Activated CD8-positive, alpha-beta memory T cell treated with anti-CD3 and anti-CD28 coated beads for 4 hours (primary cell): Measurements from ENCODE around the gene PLXNB1.

ENCODE experiments used
- DNase-seq, 2 donors: peaks; one replicate each; pipeline ENCODE4 v3.0.0-alpha.2; 2020; ENCODE audit warnings: low read depth in 2 of 2

The PLXNB1 gene

DNA sequence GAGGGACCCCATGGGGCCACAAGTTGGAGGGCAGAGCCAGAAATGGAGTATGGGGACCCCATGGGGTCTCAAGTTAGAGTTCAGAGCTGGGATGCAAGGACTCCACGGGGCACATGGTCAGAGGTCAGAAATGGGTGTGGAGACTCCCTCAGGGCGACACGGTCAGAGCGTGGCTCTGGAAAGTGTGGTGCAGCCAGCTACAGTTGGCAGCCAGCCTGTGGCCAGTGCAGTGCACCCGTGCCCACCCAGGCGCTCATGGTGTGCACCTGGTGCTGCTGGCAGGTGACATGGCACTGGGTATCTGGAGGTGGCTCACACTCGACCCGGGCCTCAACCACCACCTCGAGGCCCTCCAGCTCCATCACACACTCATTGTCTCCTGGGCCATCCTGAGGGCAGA, 11.2 kb downstream of the PLXNB1 start:
- no peak for DNase-seq

DNA sequence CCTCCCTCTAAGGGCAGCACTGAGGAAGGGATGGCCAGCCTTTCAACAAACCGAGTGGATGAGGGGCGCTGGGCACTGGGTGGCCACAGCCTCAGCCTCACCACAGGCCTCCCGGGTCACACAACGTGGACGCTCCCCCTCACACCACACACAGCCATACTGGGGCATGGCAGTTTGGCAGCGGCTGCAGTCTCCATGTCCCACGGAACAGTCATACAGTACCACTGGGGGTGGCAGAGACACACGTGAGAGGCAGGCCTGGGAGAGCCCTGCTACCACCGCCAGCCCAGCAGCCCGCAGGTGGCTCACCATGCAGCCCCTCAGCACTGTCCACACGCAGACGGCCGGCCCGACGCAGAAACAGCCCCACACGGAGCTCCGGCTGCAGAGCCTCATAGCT, 11.7 kb downstream of the PLXNB1 start:
- no peak for DNase-seq

DNA sequence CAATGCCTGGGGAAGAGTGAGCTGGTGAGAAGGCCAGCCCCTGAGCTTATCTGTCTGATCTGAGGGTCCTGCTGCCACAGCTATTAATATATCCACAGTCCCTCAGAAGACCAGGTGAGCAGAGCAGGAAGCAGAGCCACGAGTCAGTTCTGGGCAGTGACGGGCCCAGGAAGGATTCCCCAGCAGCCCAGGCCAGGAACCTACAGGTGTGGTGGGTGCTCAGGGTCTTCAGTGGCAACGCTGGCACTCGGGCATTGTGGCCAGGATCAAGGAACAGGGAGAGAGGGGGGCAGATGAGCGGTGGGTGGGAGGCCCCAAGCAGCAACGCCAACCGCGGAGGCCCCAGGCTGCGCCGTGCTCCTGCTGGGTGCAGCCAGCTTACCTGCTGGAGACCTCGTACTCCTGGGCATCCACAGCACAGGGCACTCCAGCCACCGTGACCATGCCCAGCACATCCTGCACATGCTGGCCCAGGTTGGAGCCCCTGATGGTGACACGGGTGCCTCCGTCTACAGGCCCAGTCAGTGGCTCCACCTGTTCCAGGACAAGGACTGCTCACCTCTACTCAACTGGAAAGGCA, 12.3 kb downstream of the PLXNB1 start:
- no peak for DNase-seq

DNA sequence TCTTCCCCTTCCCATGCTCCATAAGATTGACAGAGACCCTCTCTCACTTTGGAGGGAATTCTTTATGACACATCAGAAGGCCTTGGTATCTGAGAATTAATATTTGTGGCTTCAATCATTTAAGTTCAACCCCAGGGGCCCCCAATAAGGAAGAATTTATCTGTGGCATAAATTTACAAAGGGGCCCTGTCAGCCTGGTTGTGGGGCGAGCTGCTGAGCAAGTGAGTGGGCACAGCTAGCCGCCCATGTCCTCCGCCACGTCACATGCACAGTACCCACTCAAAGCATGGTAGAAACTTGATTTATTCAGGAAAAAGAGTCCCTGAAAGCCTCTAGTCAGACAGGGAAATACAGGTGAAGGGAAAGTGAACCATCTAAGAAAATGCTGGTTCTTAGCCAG, 13.3 kb downstream of the PLXNB1 start:
- DNase-seq = no peak

DNA sequence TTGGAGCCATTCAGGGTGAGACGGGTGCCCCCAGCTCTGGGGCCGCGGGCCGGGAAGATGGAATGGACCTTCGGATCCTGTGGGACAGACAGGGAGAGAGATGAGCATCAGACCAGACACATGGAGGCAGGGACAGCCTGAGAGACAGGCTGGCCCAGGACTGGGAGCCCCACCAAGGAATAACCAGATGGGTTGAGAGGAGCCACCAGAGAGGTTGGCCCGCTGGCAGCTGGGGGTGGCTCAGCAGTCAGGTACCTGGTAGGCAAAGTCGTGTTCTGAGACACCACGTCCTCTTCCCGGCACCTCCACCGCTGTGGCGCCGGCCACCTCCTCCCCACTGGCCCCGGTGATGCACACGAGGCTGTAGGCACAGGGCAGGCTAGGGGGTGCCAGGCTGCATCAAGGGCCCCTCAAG, 13.8 kb downstream of the PLXNB1 start:
- no peak for DNase-seq

DNA sequence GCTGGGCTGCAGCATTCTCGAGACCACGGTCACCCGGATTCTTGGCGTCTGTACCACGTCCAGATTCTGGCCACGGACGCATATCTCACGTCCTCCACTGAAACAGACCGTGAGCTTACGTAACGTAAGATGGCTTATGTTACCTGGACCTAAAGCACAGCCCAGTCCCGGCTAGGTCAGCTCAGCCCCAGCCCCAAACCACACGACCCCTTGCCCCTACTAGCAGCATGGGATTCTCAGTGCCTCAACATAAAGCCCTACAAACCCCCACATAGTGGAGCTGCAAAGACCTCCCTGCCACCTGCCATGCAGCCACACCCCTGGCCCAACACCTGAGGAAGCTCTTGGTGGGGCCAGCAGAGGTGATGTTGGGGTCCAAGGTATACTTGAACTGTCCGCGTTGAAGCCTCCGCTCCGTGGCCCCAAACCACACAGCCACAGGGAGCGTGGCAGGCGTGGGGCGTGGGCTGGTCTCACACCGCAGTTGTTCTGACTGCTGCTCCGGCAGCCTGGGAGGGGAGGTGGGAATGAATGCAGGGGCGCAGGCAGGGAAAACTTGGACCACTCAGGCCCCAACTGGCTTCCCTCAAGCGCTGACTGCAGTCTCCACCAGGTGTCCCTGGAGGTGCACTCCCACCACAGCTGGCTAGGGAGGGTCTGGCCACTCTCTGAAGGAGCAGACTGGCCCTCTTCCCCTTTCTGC, 14.5 kb downstream of the PLXNB1 start:
- no peak for DNase-seq

DNA sequence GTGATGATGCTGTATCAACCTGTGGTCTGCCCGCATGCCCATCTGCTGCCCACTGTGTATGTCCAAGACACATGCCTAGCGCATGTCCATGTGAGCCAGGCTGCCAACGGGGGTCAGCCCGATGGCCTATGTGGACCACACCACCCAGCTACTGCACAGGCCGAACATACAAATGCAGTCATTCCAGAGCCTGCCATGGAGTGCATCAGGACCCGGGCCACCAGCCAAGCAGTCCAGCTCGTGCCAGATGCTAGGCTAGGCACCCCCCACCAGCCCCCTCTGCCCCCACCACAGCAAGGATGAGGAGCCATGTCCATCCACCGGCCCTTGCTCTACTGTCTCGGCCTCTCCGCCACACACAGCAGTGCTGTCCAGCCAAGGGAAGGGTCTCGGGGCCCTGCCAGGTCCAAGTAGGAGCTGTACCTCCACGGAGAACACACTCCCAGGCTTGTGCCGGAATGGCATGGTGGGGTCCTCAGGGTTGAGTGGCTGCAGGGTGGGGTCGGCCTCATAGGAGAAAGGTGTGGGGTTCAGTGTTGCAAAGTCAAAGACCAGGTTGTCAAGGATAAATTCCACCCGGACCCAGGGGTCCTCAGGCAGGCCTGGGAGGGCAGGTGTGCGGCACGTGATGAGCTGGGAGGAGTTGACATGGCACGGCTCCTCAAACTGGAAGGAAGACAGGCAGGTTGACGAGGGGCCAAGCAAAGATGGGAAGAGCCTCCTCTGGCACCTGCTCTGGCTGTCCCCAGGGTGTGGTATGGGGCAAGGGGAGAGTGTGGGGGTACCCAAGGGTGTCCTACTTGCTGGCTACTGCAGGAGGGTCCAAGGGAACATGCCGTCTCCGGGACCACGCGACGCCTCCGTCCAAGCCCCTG, 15.3 kb downstream of the PLXNB1 start:
- no peak for DNase-seq

DNA sequence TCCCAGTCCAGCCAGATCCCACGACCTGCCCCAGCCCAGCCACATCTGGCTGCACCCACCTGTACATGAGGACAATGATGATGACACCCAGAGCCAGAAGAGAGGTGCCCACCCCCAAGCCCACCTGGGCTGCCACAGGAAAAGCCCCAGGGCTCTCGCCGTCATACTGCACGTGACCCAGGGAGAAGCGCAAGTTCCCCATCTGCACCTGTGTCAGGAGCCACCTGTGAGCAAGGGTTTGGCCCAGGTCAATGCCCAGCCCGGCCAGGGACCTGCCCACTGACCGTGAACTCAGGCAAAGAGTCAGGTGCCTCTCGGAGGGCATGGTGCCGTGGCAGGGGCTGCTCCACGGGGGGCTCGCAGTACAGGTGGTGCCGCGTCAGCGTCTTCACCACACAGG, 16.3 kb downstream of the PLXNB1 start:
- DNase-seq = no peak

DNA sequence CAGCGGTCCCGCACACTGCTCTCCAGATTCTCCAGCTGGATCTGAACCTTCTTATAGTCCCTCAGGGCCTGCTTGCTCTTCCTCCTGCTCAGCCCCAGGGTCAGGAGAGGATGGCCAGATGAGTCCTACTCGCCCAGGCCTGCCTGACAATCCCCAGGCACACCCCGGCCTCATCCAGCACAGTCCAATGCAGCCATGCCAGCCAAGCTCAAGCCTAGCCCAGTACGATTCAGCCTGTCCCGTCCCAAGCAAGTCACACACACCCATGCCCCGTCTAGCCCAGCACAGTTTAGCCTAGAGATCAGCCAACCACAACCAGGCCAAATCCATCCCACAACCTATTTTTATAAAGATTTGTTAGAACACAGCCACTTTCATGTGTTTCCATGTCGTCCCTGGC, 16.8 kb downstream of the PLXNB1 start:
- no peak for DNase-seq

DNA sequence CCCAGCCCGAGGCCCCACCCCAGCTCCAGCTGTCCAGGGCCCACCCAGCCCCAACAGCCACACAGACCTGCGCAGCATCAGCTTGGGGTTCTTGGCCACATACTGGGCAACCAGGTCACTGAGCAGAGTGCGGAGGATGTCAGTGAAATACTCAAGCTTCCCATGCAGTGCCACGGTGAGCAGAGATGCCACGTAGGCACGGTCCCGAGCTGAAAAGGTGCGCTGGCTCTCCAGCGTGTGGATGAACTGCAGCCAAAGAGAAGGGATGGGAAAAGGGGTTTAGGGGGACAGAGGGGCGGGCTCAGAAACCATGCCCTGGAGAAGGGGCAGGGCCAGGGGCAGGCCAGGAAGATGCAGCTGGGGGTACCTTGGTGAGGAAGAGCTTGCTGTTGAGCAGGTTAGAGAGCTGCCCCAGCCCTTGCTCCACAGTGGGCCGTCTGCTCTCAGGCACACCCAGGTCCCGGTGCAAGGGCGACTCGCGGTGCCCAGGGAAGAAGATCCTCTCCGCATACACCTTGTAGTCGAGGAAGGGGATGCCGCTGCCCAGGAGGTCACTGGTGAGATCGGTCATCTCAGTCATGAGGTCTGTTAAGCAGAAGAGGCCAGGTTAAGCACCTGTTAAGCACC, 17.4 kb downstream of the PLXNB1 start:
- no peak for DNase-seq

DNA sequence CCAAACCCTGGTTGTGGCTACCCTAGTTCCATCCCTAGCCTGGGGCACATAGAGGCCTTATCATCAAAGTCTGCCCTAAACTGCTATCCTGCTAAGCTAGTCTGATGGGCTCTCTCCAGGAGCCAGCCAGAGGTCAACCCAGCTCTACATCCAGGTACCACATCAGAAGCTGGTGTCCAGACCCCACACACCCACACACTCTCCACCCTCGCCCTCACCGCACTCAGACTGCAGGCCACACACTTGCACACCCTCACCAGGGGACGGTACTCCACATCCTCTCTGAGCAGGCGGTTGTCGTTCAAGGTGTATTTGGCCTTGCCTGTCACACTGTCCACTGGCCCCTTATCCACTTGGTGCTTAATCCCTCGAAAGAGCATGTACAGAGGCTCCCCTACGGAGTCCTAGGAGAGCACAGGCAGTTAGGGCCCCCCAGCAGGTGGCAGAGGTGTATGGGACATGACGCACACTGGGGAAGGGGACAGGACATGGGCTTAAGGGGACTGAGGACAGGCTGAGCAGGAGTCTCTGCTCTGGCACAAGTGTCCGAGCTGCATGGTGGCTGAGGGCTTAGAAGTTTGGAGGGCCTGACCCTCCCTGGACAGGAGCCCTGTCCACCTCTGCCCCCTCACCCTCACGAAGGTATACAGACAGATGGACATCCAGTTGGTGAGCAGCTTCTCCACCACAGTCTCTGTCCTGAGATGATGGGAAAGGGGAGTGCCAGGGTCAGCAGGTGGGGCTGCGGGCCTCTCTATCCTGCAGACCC, 18.1 kb downstream of the PLXNB1 start:
- no peak for DNase-seq

DNA sequence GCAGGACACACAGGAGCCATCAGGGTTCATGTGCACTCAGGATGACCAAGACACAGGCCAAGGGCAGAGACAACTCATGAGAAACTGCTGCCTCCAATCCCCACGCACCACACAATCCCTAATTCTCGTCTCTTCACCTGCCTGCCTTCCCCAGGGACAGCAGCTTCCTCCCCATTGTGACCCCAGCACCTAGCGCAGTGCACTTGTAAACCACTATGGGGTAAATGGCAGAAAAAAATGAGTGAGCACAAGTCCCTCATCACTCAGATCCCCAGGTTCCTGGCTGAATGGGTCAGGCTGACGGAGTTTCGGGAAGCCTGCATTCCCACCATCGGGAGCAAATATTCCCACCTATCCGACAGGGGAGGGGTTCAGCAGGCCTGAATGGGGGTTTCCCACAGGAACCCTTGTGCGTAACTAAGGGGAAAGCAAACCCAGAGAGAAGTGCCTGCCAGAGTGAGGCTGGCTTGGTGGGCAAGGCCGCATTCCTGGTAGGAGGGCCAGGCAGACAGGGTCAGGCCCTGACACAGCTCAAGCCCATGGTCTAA, 18.8 kb downstream of the PLXNB1 start:
- no peak for DNase-seq

DNA sequence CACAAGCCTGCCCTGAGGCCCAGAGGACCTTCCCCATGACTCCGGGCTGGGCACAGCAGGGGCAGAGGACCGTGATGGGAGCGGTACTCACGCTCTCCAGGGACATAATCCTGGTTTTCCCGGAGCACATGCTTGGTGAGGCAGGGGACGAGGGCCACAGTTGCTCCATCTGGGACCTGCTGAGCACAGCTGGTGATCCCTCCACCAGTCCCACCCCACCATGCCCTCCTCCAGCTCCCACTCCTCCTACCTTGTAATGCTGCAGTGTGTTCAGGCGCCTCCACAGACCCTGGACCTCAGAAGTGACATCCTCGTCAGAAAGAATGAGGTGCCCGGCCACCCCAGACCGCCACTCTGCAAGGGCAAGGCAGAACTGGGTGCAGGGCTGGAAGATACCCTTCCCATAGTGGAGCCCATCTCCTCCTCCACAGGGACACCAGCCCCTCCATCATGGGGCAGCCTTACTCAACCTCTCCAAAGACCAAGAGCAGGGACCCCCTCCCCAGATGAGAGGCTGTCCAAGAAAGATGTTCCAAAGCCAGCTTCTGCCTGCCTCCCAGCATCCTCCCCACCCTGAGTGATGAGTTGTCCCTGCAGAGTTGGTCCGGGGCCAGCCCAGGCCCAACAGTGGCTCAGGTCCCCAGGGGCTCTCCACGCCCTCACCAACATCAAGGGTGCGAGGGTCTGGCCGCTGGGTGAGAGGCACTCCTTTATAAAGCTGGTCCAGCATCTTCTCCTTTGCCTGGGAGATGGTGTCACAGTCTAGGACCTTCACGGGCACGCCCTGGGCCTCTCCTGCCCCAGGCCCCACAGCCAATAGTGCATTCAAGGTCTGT, 19.5 kb downstream of the PLXNB1 start:
- DNase-seq = no peak

DNA sequence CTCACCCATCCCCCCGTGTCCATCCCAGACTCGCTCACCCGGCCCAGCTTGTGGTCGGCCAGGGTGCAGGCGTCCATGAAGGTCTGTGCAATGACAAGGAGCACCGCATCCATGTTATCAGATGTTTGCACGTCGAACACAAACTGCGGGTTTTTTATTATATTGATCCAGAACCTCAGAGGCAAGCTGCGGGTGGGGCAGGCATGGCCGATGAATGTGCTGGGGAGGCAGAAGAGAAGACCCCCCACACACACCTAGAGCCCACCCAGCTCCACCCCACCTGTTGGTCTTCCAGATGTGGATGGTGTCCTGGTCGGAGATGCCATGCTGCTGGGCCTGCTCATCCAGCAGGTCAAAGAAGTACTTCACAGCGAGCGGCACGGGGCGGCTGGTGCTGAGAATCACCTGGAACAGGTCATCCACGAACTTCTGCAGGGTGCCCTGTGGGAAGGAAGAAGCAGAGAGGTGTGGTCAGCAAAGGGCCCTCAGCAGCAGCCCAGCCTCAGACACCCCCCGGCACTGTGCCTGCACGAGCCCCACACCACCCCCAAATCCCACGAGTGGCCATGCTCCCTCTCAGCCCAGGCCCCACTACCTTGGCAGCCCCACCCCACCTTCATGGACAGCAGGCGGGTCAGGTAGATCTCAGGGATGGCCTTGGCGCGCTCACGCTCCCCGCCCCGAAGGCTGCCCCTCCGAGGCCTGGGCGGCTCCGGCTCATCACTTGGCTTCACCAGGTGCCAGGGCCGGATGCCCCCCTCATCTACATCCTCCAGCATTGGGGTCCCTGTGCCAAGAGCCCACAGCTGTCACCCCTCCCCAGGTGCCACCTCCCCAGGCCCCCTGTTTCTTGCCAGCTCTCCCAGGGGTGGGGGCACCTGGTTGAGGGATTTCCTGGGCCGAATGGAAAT, 20.3 kb downstream of the PLXNB1 start:
- DNase-seq = no peak

DNA sequence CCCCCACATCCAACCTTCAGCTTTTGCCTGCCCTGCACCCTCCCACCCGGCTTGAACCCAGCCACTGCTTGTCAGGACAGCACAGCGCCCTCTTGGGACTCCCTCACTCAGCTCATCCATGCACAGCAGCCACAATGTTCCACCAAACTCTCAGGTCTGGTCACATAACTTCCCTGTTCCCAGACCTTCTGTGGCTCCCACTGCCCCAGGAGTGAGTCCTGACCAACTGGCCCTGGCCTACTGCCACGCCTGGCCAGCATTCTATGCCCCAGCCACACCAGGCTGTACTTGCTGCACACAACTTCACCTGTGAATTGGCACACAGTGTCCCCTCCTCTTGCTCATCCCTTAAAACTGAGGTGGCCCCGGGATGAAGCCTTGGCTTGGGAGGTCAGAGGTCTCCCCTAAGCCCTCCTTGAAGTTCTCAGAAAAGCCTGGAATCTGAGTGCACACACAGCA, 21.0 kb downstream of the PLXNB1 start:
- DNase-seq = no peak

DNA sequence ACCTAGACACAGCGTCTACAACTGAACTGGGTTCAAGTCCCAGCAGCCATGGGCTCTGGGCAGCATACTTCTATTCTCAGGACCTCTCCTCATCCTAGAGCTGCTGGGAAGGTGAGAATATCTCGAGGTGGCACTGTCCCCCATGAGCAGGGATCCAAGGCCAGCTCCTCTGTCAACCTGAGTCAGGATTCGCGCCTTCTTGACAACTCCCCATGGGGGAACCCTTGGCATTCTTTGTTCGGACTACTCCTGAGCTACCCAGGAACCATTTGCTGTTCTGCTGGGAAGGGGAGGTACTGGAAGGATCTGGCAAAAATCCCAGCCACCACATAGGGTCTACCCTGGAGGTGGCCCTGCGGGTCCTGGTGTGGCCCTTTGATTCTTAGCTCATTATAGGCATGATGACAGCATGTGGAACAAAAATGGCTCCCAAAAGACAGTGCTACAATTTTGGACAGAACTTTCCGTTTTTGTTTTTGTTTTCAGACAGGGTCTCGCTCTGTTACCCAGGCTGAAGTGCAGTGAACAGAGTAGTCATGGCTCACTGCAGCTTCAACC, 22.3 kb downstream of the PLXNB1 start:
- DNase-seq = no peak

DNA sequence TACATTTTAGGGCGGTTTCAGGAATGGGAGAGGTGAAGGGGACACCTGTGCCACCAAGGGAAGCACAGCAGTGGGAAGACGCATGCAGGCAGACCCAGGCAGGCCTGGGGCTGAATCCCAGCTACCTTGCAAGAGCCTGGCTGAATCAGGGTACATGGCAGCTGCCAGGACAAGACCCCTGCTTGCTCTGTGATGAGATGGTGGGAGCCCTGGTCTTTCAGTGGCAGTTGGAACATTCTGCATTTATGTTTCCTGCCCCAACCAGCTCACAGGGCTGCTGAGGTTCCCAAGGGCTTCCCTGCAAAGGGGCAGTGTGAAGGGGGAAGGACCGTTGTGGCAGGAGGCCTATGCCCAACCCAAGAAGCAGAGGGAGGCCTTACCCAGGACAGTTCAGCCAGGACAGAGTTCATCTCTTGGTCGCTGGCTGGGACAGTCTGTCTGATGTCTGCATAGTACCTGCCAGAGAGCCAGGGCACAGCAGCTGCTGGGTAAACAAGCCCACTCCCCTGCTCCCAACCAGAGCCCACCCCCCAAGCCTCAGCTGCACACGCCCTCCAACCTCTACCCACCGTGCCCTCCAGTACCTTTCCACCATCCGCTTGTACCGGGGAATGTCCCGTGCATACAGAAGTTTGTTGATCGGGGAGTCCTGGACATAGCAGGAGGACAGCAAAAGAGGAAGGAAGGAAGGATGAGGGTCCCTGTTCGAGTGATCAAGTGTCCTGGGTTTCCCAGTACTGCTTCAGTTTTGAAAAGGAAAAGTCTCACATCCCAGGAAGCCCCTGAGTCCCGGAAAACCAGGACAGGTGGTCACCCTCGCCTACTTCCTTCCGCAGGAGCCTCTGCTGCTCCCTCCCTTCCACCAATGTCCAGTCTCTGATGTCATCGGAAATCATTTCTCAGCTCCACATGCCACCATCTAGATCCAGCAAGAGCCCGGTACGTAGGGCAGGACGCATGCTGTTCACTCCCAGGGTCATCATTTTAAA, 23.1 kb downstream of the PLXNB1 start:
- no peak for DNase-seq

DNA sequence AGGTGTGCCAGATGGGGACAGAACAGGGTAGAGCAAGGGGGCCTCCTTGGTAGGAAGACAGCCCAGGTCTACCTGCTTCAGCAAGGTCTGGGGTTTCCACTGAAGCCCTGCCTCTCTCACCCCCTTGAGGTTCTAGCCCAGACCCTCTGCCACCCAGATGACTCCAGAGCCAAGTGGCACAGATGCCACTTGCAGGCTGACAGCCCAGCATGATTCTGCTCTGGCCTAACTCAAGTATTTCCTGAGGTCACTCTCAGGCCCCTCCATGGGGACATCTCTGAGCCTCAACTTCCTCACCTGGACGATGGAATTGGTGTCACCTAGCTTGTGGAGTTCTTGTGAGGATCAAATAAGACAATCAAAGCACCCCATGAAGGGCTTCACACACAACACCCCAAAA, 23.9 kb downstream of the PLXNB1 start:
- DNase-seq = no peak
